Liver (tissue), 9 donors: Measurements from ENCODE around the gene KIRREL1. TPM values are rescaled to one million over a fixed set of nuclear protein-coding genes. Genes with fewer than 3 reads are reported as not detected.

Experiments
- DNase-seq: peaks from one replicate; pipeline ENCODE4 v3.0.0-alpha.2; 2017; ENCODE audit warnings: low spot score
- H3K27ac ChIP-seq, 2 donors: one replicate each; pipeline ENCODE4 v1.7.0; 2013; ENCODE audit warnings: inconsistent platforms in 2 of 2, low read length in 2 of 2, control low read depth in 1 of 2, low read depth in 1 of 2, mild to moderate bottlenecking in 1 of 2
- H3K27me3 ChIP-seq, 4 donors: one replicate each; pipeline versions ENCODE4 v1.6.1 to v1.7.0; 2013; ENCODE audit warnings: low read length in 3 of 4, inconsistent platforms in 1 of 4, mild to moderate bottlenecking in 1 of 4, moderate library complexity in 1 of 4; ENCODE audit not compliant: control insufficient read depth in 4 of 4, insufficient read depth in 4 of 4
- H3K36me3 ChIP-seq, 4 donors: one replicate each; pipeline versions ENCODE4 v1.6.1 to v1.7.0; 2013; ENCODE audit warnings: low read length in 3 of 4, mild to moderate bottlenecking in 3 of 4, low read depth in 1 of 4, moderate library complexity in 1 of 4; ENCODE audit not compliant: control insufficient read depth in 4 of 4, insufficient read depth in 3 of 4
- H3K4me1 ChIP-seq, 4 donors: one replicate each; pipeline versions ENCODE4 v1.6.1 to v1.7.0; 2013; ENCODE audit warnings: low read length in 3 of 4, mild to moderate bottlenecking in 3 of 4, moderate library complexity in 1 of 4; ENCODE audit not compliant: control insufficient read depth in 4 of 4, insufficient read depth in 4 of 4
- H3K4me3 ChIP-seq, 3 donors: one replicate each; pipeline versions ENCODE4 v1.6.1 to v1.7.0; 2013; ENCODE audit warnings: low read length in 3 of 3, control low read depth in 1 of 3, low read depth in 1 of 3, mild to moderate bottlenecking in 1 of 3
- H3K9ac ChIP-seq, 2 donors: one replicate each; pipeline ENCODE4 v1.7.0; 2013; ENCODE audit warnings: low read length in 2 of 2, mild to moderate bottlenecking in 2 of 2, moderate library complexity in 2 of 2, control low read depth in 1 of 2, low read depth in 1 of 2
- H3K9me3 ChIP-seq, 4 donors: one replicate each; pipeline versions ENCODE4 v1.6.1 to v1.7.0; 2013; ENCODE audit warnings: low read length in 3 of 4; ENCODE audit not compliant: control insufficient read depth in 4 of 4
- EGR1 ChIP-seq, 2 donors: IDR thresholded peaks; 2 replicates each; pipeline ENCODE4 v1.6.1; 2016 to 2018; ENCODE audit warnings: antibody characterized with exemption in 2 of 2, low read depth in 2 of 2
- FOXA1 ChIP-seq: IDR thresholded peaks from 2 replicates; pipeline ENCODE4 v1.6.1; 2016; ENCODE audit warnings: antibody characterized with exemption
- FOXA2 ChIP-seq: IDR thresholded peaks from 2 replicates; pipeline ENCODE4 v1.6.1; 2016; ENCODE audit warnings: antibody characterized with exemption
- GABPA ChIP-seq, 2 donors: IDR thresholded peaks in 1 of 2; conservative IDR thresholded peaks in 1 of 2; 2 replicates each; pipeline ENCODE4 v1.6.1; 2016; ENCODE audit warnings: antibody characterized with exemption in 2 of 2, mild to moderate bottlenecking in 1 of 2, moderate library complexity in 1 of 2
- HNF4A ChIP-seq, 2 donors: conservative IDR thresholded peaks; 2 replicates each; pipeline ENCODE4 v1.6.1; 2016; ENCODE audit warnings: antibody characterized with exemption in 2 of 2, mild to moderate bottlenecking in 2 of 2
- HNF4G ChIP-seq: IDR thresholded peaks from 2 replicates; pipeline ENCODE4 v1.6.1; 2016; ENCODE audit warnings: antibody characterized with exemption
- JUND ChIP-seq, 2 donors: IDR thresholded peaks; 2 replicates each; pipeline ENCODE4 v1.6.1; 2016; ENCODE audit warnings: antibody characterized with exemption in 2 of 2
- NR2F2 ChIP-seq: IDR thresholded peaks from 2 replicates; pipeline ENCODE4 v1.6.1; 2016; ENCODE audit warnings: antibody characterized with exemption
- RAD21 ChIP-seq, 2 donors: IDR thresholded peaks; 2 replicates each; pipeline ENCODE4 v1.6.1; 2016; ENCODE audit warnings: antibody characterized with exemption in 2 of 2, mild to moderate bottlenecking in 2 of 2
- RXRA ChIP-seq, 2 donors: IDR thresholded peaks; 2 replicates each; pipeline ENCODE4 v1.6.1; 2017 to 2018; ENCODE audit warnings: antibody characterized with exemption in 2 of 2, mild to moderate bottlenecking in 1 of 2
- SP1 ChIP-seq: IDR thresholded peaks from 2 replicates; pipeline ENCODE4 v1.6.1; 2018; ENCODE audit warnings: antibody characterized with exemption, mild to moderate bottlenecking
- TAF1 ChIP-seq: conservative IDR thresholded peaks from 2 replicates; pipeline ENCODE4 v1.6.1; 2016; ENCODE audit warnings: antibody characterized with exemption, mild to moderate bottlenecking
- YY1 ChIP-seq: IDR thresholded peaks from 2 replicates; pipeline ENCODE4 v1.6.1; 2016; ENCODE audit warnings: antibody characterized with exemption, mild to moderate bottlenecking
- WGBS: extraction: QIAGEN DNeasy Blood & Tissue Kit; methylation state at CpG from one replicate; pipeline ENCODE4 v1.1.7; 2013; 5-methylcytosine and 5-hydroxymethylcytosine counted together
- polyA plus RNA-seq, 2 donors: library from polyadenylated mRNA; stranded (reverse) in 1 of 2; unstranded in 1 of 2; fragments of 200-250 nt in 1 of 2; fragments of >200 nt in 1 of 2; fragmentation: Nextera tagmentation in 1 of 2; extraction: Ambion mirVana in 1 of 2; gene quantifications; one replicate each; pipeline versions ENCODE4 v1.2.1 to v1.2.3, GENCODE V29; 2013 to 2015
- total RNA-seq, 2 donors: library from RNA; depleted of rRNA; stranded (reverse); fragments of >200 nt; gene quantifications; one replicate each; pipeline ENCODE4 v1.2.3, GENCODE V29; 2014
- TF ChIP-seq, protein P1 (sequence below): IDR thresholded peaks from 2 replicates; pipeline ENCODE4 v1.6.1; 2016; ENCODE audit warnings: antibody characterized with exemption, mild to moderate bottlenecking
- TF ChIP-seq, protein P2 (sequence below): IDR thresholded peaks from 2 replicates; pipeline ENCODE4 v1.6.1; 2016; ENCODE audit warnings: antibody characterized with exemption
- TF ChIP-seq, protein P3 (sequence below): fragments of 150-350 bp; IDR thresholded peaks from 2 replicates; pipeline ENCODE4 v1.5.1; 2017; ENCODE audit warnings: improper control_type of control experiment, low read depth, low read length; ENCODE audit not compliant: missing input control
- TF ChIP-seq, protein P4 (sequence below): IDR thresholded peaks from 2 replicates; pipeline ENCODE4 v1.6.1; 2016; ENCODE audit warnings: antibody characterized with exemption
- TF ChIP-seq, protein P5 (sequence below): IDR thresholded peaks from 2 replicates; pipeline ENCODE4 v1.6.1; 2016; ENCODE audit warnings: antibody characterized with exemption
- donor health status: healthy.
- donor health status: healthy.
- donor health status: healthy.
- donor health status: healthy.
- donor health status: healthy.

KIRREL1 gene
- total and polyA plus RNA-seq, 4 donors = 0.82 to 6.0 (median 3.1) TPM

DNA sequence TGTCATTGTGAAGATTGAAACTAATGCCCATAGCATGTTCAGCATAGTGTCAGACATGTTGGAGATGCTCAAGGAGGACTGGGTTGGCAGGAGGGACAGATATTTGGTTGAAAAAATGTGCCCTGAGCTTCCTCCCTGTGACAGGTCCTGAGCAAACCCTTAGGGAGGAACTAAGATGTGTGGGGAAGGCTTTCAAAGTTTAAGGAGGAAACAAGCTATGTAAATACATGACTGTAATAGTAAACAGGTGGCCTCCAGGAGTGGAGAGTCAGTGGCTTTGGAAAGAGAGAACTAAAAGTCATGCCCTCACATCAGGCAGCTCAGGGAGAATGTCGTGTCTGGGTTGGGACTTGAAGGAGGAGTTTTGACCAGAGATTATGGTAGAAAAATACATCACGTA is 9.7 kb upstream of the KIRREL1 start:
- no peak for DNase-seq
- no peaks in the 10 kb centered on the region for H3K36me3 ChIP-seq
- H3K9ac ChIP-seq = no peak overlapping the region
- H3K9me3 ChIP-seq = no peaks in the 10 kb centered on the region
- H3K27ac ChIP-seq = no peak overlapping the region
- H3K4me3 ChIP-seq = no peak overlapping the region
- H3K4me1 ChIP-seq = no peaks in the 10 kb centered on the region
- peaks cover 0 to 2% (median 0%) of the 10 kb centered on the region in 4 donors for H3K27me3 ChIP-seq
- TF ChIP-seq RXRA (IDR thresholded peaks at IDR 0.05) (no peak), HNF4A (conservative IDR thresholded peaks at IDR 0.05) (no peak), JUND (IDR thresholded peaks at IDR 0.05) (no peak), SP1 (no peak), YY1 (no peak), RAD21 (IDR thresholded peaks at IDR 0.05) (no peak)
- TF ChIP-seq, protein P1, sequence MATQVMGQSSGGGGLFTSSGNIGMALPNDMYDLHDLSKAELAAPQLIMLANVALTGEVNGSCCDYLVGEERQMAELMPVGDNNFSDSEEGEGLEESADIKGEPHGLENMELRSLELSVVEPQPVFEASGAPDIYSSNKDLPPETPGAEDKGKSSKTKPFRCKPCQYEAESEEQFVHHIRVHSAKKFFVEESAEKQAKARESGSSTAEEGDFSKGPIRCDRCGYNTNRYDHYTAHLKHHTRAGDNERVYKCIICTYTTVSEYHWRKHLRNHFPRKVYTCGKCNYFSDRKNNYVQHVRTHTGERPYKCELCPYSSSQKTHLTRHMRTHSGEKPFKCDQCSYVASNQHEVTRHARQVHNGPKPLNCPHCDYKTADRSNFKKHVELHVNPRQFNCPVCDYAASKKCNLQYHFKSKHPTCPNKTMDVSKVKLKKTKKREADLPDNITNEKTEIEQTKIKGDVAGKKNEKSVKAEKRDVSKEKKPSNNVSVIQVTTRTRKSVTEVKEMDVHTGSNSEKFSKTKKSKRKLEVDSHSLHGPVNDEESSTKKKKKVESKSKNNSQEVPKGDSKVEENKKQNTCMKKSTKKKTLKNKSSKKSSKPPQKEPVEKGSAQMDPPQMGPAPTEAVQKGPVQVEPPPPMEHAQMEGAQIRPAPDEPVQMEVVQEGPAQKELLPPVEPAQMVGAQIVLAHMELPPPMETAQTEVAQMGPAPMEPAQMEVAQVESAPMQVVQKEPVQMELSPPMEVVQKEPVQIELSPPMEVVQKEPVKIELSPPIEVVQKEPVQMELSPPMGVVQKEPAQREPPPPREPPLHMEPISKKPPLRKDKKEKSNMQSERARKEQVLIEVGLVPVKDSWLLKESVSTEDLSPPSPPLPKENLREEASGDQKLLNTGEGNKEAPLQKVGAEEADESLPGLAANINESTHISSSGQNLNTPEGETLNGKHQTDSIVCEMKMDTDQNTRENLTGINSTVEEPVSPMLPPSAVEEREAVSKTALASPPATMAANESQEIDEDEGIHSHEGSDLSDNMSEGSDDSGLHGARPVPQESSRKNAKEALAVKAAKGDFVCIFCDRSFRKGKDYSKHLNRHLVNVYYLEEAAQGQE = no peak
- 74% methylated on average over 2 of the region's 2 CpGs for WGBS

DNA sequence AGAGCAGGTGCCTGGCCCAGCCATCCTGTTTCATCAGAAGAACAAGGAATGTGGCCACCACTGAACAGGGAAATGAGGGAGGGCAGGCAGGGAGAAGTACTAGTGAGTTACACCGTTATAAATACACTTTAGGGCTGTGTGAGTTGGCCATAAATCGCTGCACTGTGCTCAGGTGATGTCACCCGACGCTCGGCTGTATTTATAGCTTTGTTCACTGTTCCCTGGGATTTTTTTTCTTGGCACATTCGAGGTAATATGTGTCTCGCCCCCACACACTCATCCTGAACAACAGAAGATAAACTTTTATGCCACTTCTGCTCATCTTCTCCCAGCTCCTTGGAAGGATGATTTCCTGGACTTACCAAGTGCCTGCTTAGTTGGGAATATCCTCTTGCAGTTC is 9.0 kb upstream of the KIRREL1 start:
- Histone ChIP-seq H3K9me3 (no peaks in the 10 kb centered on the region), H3K4me1 (no peaks in the 10 kb centered on the region), H3K27ac (no peak overlapping the region), H3K36me3 (no peaks in the 10 kb centered on the region), H3K9ac (no peak overlapping the region), H3K4me3 (no peak overlapping the region), H3K27me3 (peaks cover 0 to 2% (median 0%) of the 10 kb centered on the region in 4 donors)
- WGBS = 71% methylated on average over 7 of the region's 7 CpGs
- no peak for DNase-seq
- TF ChIP-seq FOXA1 = no peak
- no peak for TF ChIP-seq HNF4A (conservative IDR thresholded peaks at IDR 0.05)
- TF ChIP-seq, protein P2, sequence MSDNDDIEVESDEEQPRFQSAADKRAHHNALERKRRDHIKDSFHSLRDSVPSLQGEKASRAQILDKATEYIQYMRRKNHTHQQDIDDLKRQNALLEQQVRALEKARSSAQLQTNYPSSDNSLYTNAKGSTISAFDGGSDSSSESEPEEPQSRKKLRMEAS = no peak
- TF ChIP-seq, protein P1 = no peak
- TF ChIP-seq EGR1 (IDR thresholded peaks at IDR 0.05; ENCODE audit: low read depth in 2 of 2) = no peak
- TF ChIP-seq RXRA (IDR thresholded peaks at IDR 0.05) = no peak
- no peak for TF ChIP-seq GABPA (IDR thresholded peaks at IDR 0.05 in 1 of 2, conservative IDR thresholded peaks at IDR 0.05 in 1 of 2)
- no peak for TF ChIP-seq SP1
- TF ChIP-seq NR2F2 = no peak
- no peak for TF ChIP-seq RAD21 (IDR thresholded peaks at IDR 0.05)
- no peak for TF ChIP-seq YY1
- TF ChIP-seq TAF1 = no peak
- TF ChIP-seq, protein P3, sequence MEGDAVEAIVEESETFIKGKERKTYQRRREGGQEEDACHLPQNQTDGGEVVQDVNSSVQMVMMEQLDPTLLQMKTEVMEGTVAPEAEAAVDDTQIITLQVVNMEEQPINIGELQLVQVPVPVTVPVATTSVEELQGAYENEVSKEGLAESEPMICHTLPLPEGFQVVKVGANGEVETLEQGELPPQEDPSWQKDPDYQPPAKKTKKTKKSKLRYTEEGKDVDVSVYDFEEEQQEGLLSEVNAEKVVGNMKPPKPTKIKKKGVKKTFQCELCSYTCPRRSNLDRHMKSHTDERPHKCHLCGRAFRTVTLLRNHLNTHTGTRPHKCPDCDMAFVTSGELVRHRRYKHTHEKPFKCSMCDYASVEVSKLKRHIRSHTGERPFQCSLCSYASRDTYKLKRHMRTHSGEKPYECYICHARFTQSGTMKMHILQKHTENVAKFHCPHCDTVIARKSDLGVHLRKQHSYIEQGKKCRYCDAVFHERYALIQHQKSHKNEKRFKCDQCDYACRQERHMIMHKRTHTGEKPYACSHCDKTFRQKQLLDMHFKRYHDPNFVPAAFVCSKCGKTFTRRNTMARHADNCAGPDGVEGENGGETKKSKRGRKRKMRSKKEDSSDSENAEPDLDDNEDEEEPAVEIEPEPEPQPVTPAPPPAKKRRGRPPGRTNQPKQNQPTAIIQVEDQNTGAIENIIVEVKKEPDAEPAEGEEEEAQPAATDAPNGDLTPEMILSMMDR = no peak
- no peak for TF ChIP-seq JUND (IDR thresholded peaks at IDR 0.05)
- no peak for TF ChIP-seq HNF4G
- TF ChIP-seq, protein P4, sequence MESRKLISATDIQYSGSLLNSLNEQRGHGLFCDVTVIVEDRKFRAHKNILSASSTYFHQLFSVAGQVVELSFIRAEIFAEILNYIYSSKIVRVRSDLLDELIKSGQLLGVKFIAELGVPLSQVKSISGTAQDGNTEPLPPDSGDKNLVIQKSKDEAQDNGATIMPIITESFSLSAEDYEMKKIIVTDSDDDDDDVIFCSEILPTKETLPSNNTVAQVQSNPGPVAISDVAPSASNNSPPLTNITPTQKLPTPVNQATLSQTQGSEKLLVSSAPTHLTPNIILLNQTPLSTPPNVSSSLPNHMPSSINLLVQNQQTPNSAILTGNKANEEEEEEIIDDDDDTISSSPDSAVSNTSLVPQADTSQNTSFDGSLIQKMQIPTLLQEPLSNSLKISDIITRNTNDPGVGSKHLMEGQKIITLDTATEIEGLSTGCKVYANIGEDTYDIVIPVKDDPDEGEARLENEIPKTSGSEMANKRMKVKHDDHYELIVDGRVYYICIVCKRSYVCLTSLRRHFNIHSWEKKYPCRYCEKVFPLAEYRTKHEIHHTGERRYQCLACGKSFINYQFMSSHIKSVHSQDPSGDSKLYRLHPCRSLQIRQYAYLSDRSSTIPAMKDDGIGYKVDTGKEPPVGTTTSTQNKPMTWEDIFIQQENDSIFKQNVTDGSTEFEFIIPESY = no peak
- TF ChIP-seq, protein P5, sequence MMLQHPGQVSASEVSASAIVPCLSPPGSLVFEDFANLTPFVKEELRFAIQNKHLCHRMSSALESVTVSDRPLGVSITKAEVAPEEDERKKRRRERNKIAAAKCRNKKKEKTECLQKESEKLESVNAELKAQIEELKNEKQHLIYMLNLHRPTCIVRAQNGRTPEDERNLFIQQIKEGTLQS = no peak
- no peak for TF ChIP-seq FOXA2
